Body of pancreas (tissue), 4 donors: ENCODE results near the gene HTRA2.

Experiments
- POLR2A ChIP-seq, 3 donors: fragments of 450-650 bp; IDR thresholded peaks; one replicate each; pipeline ENCODE4 v1.6.1; 2016; ENCODE audit warnings: antibody characterized with exemption in 3 of 3, mild to moderate bottlenecking in 2 of 3
- TF ChIP-seq, protein P1 (sequence below), 7 experiments: fragments of 450-650 bp in 4 of 7; fragments of 200-600 bp in 3 of 7; sonication (generic) in 3 of 7; IDR thresholded peaks; one replicate each; pipeline ENCODE4 v1.5.1; 2016 to 2019; ENCODE audit warnings: antibody characterized with exemption in 7 of 7

- TF ChIP-seq, protein P1, sequence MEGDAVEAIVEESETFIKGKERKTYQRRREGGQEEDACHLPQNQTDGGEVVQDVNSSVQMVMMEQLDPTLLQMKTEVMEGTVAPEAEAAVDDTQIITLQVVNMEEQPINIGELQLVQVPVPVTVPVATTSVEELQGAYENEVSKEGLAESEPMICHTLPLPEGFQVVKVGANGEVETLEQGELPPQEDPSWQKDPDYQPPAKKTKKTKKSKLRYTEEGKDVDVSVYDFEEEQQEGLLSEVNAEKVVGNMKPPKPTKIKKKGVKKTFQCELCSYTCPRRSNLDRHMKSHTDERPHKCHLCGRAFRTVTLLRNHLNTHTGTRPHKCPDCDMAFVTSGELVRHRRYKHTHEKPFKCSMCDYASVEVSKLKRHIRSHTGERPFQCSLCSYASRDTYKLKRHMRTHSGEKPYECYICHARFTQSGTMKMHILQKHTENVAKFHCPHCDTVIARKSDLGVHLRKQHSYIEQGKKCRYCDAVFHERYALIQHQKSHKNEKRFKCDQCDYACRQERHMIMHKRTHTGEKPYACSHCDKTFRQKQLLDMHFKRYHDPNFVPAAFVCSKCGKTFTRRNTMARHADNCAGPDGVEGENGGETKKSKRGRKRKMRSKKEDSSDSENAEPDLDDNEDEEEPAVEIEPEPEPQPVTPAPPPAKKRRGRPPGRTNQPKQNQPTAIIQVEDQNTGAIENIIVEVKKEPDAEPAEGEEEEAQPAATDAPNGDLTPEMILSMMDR (IDR thresholded peaks at IDR 0.05): no peak
- no peak for TF ChIP-seq POLR2A (IDR thresholded peaks at IDR 0.05)
Observed at GRCh38 chr2:74515981-74516633, 13.6 kb upstream of the HTRA2 start.
